Motor neuron (in vitro differentiated cells): Measurements from ENCODE around the gene FUT7. TPM values are rescaled to one million over a fixed set of nuclear protein-coding genes. Genes with fewer than 3 reads are reported as not detected.
A peak's percentile ranks its signal among the peaks of the same experiment; 100 is the strongest.

Experiments used
- ATAC-seq, 8 experiments: fragments of 200-7000 bp; cut with Tn5 transposase; replicated peaks in 6 of 8; 2 replicates each; pipeline ENCODE4 v1.8.0; 2021; ENCODE audit warnings: mild to moderate bottlenecking in 8 of 8, moderate library complexity in 8 of 8
- H3K27ac ChIP-seq, 2 donors: fragments of 250-450 bp; sonication (Bioruptor Pico); 2 replicates each; pipeline ENCODE4 v1.9.0; 2021; ENCODE audit warnings: antibody characterized with exemption in 2 of 2, mild to moderate bottlenecking in 2 of 2, moderate library complexity in 1 of 2
- H3K4me1 ChIP-seq, 2 donors: fragments of 250-450 bp; sonication (Bioruptor Pico); replicated peaks in 1 of 2; 2 replicates each; pipeline ENCODE4 v1.6.1; 2021; ENCODE audit warnings: antibody characterized with exemption in 2 of 2, mild to moderate bottlenecking in 2 of 2, moderate library complexity in 1 of 2
- H3K4me3 ChIP-seq, 5 donors: fragments of 250-450 bp; sonication (Bioruptor Pico); 2 replicates each; pipeline ENCODE4 v1.9.0; 2021; ENCODE audit warnings: antibody characterized with exemption in 5 of 5, mild to moderate bottlenecking in 5 of 5, moderate library complexity in 4 of 5
- WGBS, 10 experiments: fragments of 450-650 bp; shearing (Covaris generic); methylation state at CpG; one replicate each; pipeline ENCODE4 v1.0.0; 2022; 5-methylcytosine and 5-hydroxymethylcytosine counted together
- in situ Hi-C, 9 experiments: fragments of 400-800 bp; cut with MboI; loops; one replicate each; pipeline ENCODE4 v1.15.0; 2021; ENCODE audit warnings: low sequenced_read_pairs in 9 of 9, low pct_unique_long_range_greater_than_20kb in 2 of 9; ENCODE audit not compliant: unreplicated experiment in 9 of 9
- total RNA-seq, 8 experiments: library from RNA; unstranded; fragments of 300-600 nt; gene quantifications; 2 replicates each; pipeline versions ENCODE4 v1.2.3 to v1.2.4, GENCODE V29; 2022

Gene FUT7
- total RNA-seq, 8 experiments from 2014 or later = 0.08 to 1.0 (median 0.25) TPM; not detected in 1

GRCh38 chr9:137052293-137052692, 20.4 kb upstream of the FUT7 start:
- in situ Hi-C loops = no loop called here
- no peak for ATAC-seq
- Histone ChIP-seq H3K4me3 (no peak overlapping the region), H3K27ac (no peak overlapping the region), H3K4me1 (peaks cover 5 to 32% of the 10 kb centered on the region in 2 donors)
- WGBS, 10 experiments = 53 to 90% (median 82%) methylated on average over 2 to 3 of the region's 8 CpGs; no CpG with 5 or more reads in 7 of the 10 experiments

- H3K4me1 ChIP-seq = peaks cover 5 to 32% of the 10 kb centered on the region in 2 donors
- ATAC-seq = no peak
- WGBS, 10 experiments = 64 to 100% (median 90%) methylated on average over 1 to 9 of the region's 17 CpGs; no CpG with 5 or more reads in 6 of the 10 experiments
Observed at GRCh38 chr9:137051145-137051724, 19.3 kb upstream of the FUT7 start.

GRCh38 chr9:137050570-137050969, 18.7 kb upstream of the FUT7 start:
- 0 to 62% (median 51%) methylated on average over 1 to 2 of the region's 5 CpGs; no CpG with 5 or more reads in 6 of the 10 experiments for WGBS, 10 experiments
- ATAC-seq = peak in 1 of 8 experiments; percentile 4

More at GRCh38 chr9:137051145-137051724, 19.3 kb upstream of the FUT7 start:
- H3K4me3 ChIP-seq = no peak overlapping the region
- in situ Hi-C loops = no loop called here
- no peak overlapping the region for H3K27ac ChIP-seq

GRCh38 chr9:137049544-137050449, 17.9 kb upstream of the FUT7 start:
- peak in 6 of 8 experiments; percentile 1 to 22 (median 6) for ATAC-seq
- Histone ChIP-seq H3K27ac (no peak overlapping the region), H3K4me3 (no peak overlapping the region), H3K4me1 (peaks cover 6 to 25% of the 10 kb centered on the region in 2 donors)
- WGBS, 10 experiments = 37 to 38% methylated on average over 2 to 9 of the region's 38 CpGs; no CpG with 5 or more reads in 8 of the 10 experiments
- in situ Hi-C loops = loop anchor here in 7 of 9 experiments (25.0 kb wide), 1 partner anchor 262 kb away; the partner anchor contains the start of genes CCDC183 (in 7 of the 7) and TMEM141 (in 7 of the 7)

More at GRCh38 chr9:137050570-137050969, 18.7 kb upstream of the FUT7 start:
- Histone ChIP-seq H3K4me3 (no peak overlapping the region), H3K27ac (no peak overlapping the region), H3K4me1 (peaks cover 4 to 26% of the 10 kb centered on the region in 2 donors)
- in situ Hi-C loops = no loop called here

- in situ Hi-C loops = loop anchor here in 7 of 9 experiments (25.0 kb wide), 1 partner anchor 262 kb away; the partner anchor contains the start of genes CCDC183 (in 7 of the 7) and TMEM141 (in 7 of the 7)
- WGBS, 10 experiments = 0 to 30% methylated on average over 6 of the region's 72 CpGs; no CpG with 5 or more reads in 8 of the 10 experiments
Observed at GRCh38 chr9:137048655-137049543, 17.0 kb upstream of the FUT7 start.

GRCh38 chr9:137046088-137046787, 14.3 kb upstream of the FUT7 start, which contains the start of gene NPDC1:
TSS of gene NPDC1 (minus strand) at chr9:137046177. CDS start at chr9:137045989, 188 bp downstream.
- ATAC-seq = peak; percentile 21 to 80 (median 74)
- H3K4me1 ChIP-seq = peaks cover 18 to 23% of the 10 kb centered on the region in 2 donors
- H3K27ac ChIP-seq = peak within 1 kb of the TSS; percentile 11 to 68
- H3K4me3 ChIP-seq = peak within 1 kb of the TSS; percentile 45 to 80 (median 67)
- in situ Hi-C loops = loop anchor here in 7 of 9 experiments (25.0 kb wide), 1 partner anchor 259 kb away; the partner anchor contains the start of genes CCDC183 (in 7 of the 7) and TMEM141 (in 7 of the 7)
- 0 to 7% (median 0%) methylated on average over 3 to 10 of the region's 57 CpGs; no CpG with 5 or more reads in 5 of the 10 experiments for WGBS, 10 experiments

More at GRCh38 chr9:137048655-137049543, 17.0 kb upstream of the FUT7 start:
- ATAC-seq = peak in 3 of 8 experiments; percentile 1 to 36 (median 33)
- H3K4me3 ChIP-seq = peak overlapping the region in 1 of 5 donors; percentile 18
- no peak overlapping the region for H3K27ac ChIP-seq
- H3K4me1 ChIP-seq = peaks cover 15 to 30% of the 10 kb centered on the region in 2 donors

GRCh38 chr9:137045294-137046087, 13.6 kb upstream of the FUT7 start:
- Histone ChIP-seq H3K4me3 (peak overlapping the region; percentile 45 to 80 (median 67)), H3K4me1 (peaks cover 18 to 23% of the 10 kb centered on the region in 2 donors), H3K27ac (peak overlapping the region; percentile 11 to 68)
- WGBS, 10 experiments = 0 to 56% (median 4%) methylated on average over 5 to 19 of the region's 96 CpGs; no CpG with 5 or more reads in 7 of the 10 experiments
- ATAC-seq = peak; percentile 24 to 80 (median 40)
- in situ Hi-C loops = loop anchor here in 7 of 9 experiments (25.0 kb wide), 1 partner anchor 258 kb away; the partner anchor contains the start of genes CCDC183 (in 7 of the 7) and TMEM141 (in 7 of the 7)

GRCh38 chr9:137044502-137045177, 12.8 kb upstream of the FUT7 start:
- WGBS, 10 experiments = 28 to 66% (median 41%) methylated on average over 1 to 8 of the region's 18 CpGs; no CpG with 5 or more reads in 4 of the 10 experiments
- ATAC-seq = peak in 1 of 8 experiments; percentile 9
- in situ Hi-C loops = loop anchor here in 7 of 9 experiments (25.0 kb wide), 1 partner anchor 257 kb away; the partner anchor contains the start of genes CCDC183 (in 7 of the 7) and TMEM141 (in 7 of the 7)

GRCh38 chr9:137044037-137044436, 12.1 kb upstream of the FUT7 start:
- peak overlapping the region in 2 of 5 donors; percentile 45 to 63 for H3K4me3 ChIP-seq

More at GRCh38 chr9:137044502-137045177, 12.8 kb upstream of the FUT7 start:
- Histone ChIP-seq H3K4me1 (peaks cover 18 to 22% of the 10 kb centered on the region in 2 donors), H3K4me3 (peak overlapping the region; percentile 45 to 80 (median 67)), H3K27ac (no peak overlapping the region)

More at GRCh38 chr9:137044037-137044436, 12.1 kb upstream of the FUT7 start:
- Histone ChIP-seq H3K27ac (no peak overlapping the region), H3K4me1 (peaks cover 18 to 19% of the 10 kb centered on the region in 2 donors)
- in situ Hi-C loops = loop anchor here in 7 of 9 experiments (25.0 kb wide), 1 partner anchor 257 kb away; the partner anchor contains the start of genes CCDC183 (in 7 of the 7) and TMEM141 (in 7 of the 7)
- WGBS, 10 experiments = 48 to 94% (median 76%) methylated on average over 2 to 6 of the region's 12 CpGs; no CpG with 5 or more reads in 7 of the 10 experiments
- ATAC-seq = no peak
